ENCODE results near the gene ITGB2.
"Not testable (repeated sequence)": the region's sequence is repeated elsewhere in the genome, so short reads cannot be mapped to it uniquely, and the experiment has no call there.

The ITGB2 gene

DNA sequence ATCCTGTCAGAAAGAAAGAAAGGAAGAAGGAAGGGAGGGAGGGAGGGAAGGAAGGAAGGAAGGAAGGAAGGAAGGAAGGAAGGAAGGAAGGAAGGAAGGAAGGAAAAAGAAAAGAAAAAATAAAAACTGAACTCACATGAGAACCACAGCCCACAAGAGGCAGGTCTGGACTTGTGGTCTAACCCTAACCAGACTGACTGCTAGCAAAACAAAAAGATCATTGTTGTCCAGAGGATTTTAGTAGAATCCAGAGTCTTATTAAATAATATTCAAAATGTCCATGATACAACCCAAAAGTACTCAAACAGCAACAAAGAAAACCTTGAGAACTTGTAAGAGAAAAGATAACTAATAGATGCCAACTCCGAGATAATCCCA, 4.7 kb upstream of the ITGB2 start:
- DNase-seq = no peak

DNA sequence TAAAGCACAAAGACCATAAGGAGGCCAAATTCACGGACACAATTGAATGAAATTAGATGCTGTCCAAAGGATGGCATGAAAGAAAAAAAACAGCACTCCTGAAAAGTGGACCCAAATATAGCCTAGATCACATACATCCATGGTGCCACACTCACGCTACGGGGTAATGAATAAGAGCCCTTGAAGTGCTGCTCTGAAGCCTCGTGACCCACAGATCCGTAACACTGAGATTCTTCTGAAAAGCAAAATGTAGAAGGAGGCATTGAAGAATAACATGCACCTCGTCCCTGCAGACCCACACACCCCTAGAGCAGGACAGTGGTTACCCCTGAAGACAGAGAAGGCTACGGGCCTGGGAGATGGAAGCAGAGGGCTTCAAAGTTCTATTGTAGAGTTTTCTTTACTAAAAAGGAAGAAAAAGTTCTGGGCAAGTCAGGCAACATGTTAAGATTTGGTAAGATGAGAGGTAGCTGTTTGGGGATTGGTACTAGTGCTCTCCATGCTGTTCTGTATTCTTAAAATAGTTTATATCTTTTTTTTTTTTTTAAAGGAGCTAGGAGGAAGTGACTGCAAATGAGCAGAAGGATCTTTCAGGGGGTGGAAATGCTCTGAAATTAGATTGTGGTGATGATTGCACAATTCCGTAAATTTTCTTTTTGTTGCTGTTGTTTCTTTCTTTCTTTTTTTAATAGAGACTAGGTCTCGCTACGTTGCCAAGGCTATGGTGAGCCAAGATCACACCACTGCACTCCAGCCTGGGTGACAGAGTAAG, 4.1 kb upstream of the ITGB2 start:
- no peak for DNase-seq

DNA sequence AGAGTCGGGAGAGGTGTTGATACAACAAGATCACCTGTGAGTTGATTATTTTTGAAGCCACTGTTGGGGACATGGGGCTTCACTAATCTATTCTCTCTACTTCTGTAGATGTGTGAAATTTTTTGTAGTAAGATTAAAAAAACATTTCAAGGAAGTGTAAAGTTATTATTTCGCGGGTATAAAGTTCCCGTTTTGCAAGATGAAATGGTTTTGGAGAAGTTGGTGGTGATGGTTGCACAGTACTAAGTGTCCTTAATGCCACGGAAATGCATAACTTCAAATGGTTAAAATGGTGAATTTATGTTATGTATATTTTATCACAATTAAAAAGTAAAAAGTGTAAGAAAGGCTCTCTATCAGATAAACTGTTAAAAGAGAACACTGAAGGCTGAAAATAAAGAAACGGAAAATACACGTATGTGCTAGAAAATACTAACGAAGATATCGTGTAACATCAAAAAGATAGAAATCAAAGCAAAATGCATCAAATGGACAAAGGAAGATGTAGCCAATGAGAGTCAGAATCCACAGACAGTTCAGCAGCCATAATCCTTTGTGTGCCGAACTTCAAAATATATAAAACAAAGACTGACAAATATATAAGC, 2.9 kb upstream of the ITGB2 start:
- no peak for DNase-seq

DNA sequence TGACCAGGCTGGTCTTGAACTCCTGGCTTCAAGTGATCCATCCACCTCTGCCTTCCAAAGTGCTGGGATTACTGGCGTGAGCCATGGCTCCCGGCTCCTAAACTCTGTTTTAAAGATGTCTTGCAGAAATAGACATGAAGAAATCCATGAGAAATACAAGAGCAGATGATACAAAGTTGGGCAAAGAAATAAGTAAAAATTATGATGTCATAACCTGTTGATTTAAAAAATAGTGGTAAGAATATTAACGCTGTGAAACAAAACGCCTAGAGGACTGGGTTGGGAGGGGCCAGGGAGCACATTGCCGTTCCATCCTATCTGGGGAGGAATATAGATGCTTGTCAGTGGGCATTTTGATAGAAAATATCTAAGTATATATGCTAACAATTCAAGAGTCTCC, 1.2 kb upstream of the ITGB2 start:
- DNase-seq = no peak

DNA sequence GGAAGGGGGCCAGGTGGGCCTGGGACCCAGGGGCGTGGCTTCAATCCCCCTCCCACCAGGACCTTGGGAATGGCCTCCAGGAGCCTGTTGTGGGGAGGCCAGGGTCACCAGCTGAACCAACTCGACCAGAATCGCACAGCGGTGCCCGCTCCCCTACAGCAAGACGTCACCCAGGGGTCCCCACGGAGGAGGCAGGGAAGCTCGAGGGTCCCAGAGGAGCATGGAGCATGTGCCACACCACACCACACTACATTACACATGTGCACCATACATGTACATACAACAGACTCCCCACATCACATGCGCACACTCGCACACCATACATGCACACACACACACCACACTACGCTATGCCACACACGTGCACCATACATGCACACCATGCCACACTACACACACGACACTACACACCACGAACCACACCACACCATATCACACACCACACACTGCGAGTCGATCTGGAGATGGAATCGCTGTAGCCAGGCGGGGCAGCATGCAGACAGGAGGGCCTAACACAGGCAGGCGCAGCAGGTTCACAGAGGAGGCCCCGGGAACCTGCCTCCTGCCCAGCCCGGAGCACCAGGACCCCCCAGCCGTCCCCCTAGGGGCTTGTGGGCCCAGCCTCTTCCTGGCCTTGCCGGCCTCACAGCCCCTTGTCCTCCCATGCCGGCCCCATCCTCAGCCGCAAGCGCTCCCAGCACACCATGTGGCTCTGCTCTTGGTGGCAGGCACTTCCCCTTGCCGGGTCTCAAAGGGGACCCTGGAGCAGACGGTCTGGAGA, 596 bp downstream of the ITGB2 start:
- no peak for DNase-seq

DNA sequence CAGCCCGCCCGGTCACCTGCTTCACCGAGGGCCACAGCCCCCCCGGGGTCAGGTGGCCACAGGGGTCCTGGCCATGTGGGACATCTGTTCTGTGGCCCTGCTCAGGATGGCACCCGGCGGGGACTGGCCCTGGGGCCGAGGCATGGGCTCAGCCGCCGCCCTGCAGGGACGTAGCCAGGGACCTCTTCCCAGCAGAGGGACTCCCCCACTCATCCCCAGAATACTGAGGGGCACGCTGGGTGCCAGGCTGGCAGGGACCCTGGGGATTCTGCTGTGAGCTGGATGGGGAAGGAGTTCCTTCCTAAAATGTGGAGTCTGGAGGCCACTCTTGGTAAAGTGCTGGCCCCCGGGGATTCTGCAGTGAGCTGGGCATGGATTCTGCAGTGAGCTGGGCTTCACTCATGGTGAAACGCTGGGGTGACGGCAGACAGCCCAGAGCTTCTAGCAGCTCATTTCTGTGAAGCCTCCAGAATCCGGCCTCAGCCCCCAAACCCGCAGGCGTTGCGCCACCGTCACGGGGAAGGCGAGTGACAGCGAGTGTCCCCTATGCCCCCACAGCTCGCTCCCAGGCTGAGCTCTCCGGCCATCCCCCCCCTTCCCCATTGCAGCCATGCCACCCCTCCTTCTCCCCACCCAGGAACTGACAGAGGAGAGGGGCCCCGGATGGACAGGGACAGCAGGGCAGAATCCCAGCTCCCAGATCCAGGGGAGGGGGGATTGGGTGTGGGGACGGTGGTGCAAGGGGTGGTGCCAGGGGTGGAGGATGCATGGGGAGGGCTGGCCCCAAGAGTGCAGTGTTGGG, 1.4 kb downstream of the ITGB2 start:
- DNase-seq = no peak

DNA sequence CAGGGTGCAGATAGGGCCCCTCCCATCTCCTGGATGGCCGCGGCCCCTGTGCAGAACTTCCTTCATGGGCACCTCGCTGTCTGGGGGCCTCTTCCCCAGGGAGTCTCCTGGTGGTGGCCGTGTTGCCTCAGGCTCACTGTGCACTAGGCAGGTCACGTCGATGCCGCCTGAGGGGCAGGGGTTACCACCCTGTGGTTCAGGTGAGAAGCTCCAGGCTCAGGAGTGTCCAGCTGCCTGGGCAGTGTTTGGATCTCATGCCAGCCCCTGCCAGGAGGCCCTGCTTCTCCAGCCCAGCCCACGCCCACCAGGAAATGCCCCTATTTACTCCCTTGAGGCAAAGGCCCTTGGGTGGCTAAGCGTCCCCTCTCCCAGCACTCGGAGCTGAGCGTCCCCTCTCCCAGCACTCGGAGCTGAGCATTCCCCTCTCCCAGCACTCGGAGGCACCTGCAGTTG, 2.1 kb downstream of the ITGB2 start:
- DNase-seq = no peak

DNA sequence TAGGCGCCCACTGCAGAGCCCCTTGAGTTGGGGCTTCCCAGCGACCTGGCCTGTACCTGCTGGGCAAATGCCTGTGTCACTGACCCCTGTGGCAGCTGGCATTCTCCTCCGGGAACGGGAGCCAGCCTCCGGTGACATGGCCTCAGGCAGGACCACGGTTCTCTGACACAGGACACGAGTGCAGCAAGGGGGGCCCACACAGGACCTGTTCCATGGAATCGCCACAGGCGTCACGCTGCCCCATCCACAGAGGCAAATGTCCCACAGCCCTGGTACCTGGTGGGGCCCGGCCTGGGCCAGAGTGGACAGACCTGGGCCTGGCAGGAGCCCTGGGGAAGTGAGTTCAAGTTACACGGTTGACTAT, 2.6 kb downstream of the ITGB2 start:
- DNase-seq = no peak

DNA sequence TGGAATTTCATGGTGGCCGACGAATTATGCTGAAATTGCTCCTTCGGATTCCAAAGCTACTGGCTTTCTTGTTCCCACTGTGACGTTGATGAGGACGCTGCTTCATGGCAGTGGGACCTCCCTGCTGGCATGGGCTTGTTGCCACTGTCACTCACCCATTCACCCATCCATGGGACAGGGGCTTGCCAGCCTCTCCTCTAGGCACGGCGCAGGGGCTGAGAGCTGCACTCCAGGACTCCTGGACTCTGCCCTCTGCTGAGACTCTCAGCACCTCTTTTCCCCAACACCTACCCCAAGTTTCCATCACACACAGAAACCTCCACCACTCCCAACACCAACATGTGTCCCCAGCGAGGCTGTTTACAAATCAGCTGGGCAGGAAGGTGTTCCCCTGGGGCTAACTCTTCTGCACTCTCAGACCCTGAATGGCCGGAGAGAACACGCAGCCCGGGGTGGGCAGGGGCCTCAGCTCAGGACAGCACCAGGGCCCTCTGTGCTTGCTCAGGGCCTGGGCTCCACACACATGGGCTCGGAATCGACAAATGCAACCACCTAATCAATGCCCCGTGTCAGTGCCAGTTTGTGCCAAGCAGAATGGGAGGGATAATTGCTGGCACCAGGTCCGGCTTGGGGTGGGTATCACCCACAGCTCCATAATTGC, 3.1 kb downstream of the ITGB2 start:
- DNase-seq = no peak

DNA sequence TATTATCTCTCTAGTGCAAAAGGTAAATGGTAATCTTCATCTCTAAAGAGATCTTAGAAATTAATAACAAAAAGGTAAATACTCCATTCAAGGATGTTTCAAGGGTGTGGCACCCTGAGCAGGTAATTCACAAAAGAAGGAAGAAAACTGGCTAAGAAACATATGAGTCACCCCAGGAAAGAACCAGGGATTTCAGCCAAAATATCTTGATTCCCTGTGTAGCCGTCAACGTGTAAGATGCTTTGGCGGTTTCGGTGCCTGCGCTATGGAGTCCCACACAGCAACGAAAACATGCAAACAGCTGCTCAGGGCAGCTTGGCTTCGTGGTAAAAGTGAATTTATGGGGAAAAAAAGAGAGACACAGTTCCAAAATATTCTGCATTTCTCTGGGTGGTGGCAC, 3.7 kb downstream of the ITGB2 start:
- no peak for DNase-seq

DNA sequence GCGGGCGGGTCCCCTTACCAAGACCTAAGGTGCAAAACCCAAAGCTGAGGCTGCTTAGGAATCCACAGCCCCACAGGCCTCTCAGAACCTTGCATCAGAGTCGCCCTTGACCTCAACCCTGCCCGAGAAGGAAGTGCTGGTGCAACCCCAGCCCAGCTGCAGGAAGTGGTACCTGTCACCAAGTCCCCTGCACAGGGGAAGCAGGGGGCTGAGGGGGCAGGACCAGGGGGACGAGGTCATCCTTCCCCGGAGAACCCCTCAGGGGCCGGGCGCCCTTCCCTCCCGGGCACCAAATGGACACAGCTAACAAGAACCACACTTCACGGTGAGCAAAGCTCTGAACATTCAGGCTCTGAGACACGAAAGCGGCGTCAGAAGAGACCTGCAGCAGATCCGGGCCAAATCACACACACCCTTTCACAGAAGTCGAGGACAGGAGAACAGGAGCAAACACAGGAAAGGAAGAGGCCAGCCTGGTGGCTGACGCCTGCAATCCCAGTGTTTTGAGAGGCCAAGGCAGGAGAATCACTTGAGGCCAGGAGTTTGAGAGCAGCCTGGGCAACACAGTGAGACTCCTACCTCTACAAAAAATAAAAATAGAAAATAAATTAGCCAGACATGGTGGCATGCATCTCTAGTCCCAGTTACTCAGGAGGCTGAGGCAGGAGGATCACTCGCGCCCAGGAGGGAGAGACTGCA, 6.4 kb downstream of the ITGB2 start:
- no peak for DNase-seq

DNA sequence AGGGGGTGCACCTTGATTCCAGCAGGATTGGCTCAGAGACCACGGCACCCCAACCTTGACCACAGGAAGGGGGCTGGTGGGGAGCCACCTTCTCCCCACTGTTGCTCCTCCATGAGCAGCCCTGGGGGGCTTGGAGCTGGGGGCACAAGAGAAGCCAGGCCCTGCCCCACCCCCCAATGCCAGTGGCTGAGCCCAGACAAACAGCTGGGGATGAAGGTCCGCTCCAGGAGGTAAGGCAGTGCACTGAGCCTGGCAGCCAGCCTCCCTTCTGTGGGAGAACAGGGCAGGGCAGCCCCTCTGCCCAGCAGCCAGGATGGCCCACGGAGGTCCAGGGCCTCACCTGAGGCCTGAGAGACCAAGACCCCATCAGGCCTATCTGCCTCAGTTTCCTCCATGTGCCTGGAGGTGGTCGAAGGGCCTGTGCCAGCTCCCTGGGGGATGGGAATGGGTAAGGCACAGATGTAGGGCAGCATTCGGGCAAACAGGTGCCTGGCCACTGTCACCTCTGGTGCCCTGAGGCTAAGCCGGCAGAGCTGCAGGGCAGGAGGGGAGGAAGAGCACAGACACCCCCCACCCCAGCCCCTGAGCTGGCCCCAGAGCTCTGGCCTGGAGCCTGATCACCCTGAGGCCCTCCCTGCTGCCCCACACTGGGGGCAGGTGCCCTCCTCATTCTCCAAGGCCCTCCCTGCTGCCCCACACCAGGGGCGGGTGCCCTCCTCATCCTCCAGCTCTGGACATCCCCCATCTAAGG, 7.1 kb downstream of the ITGB2 start:
- DNase-seq = no peak

DNA sequence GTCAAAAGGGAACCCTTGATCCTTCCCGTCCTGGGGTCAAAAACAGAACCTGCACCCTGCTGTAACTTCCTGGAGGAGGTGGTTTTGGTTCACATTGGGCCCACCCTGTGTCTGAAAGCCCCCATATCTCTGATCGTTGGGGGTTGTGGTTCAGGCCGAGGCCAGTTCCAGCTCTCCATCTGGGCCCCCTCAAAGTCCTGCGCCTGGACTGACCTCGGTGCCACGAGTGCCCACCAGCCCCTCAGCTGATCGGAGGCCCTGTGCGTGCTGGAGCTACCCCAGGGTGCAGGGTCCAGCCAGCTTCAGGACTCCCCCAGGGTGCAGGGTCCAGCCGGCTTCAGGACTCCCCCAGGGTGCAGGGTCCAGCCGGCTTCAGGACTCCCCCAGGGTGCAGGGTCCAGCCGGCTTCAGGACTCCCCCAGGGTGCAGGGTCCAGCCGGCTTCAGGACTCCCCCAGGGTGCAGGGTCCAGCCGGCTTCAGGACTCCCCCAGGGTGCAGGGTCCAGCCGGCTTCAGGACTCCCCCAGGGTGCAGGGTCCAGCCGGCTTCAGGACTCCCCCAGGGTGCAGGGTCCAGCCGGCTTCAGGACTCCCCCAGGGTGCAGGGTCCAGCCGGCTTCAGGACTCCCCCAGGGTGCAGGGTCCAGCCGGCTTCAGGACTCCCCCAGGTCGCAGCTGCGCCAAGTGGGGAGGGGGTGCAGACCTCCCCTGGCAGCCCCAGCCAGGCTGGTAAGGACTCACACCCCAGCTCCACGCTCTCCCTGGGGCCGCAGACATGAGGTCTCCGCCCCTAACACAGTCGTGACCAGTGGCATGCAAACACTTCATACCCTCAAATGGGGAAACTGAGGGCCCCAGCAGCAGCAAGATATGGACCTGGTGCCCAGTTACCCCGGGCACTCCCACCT, 7.9 kb downstream of the ITGB2 start:
- not testable (repeated sequence) for DNase-seq

DNA sequence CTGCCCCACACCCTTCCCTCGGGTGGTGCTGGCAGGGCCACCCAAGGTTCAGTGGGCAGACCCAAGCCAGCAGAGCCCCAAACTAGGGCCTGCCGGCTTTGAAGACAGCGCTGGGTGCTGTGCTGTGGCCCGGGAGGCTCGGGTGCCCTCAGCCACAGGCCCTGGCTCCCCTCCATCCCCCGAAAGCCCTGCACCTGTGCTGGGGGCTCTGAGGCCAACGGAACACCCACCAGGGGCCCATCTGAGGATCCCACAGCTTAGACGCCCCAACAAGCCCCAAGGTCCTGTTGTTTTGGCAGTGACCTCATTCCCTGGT, 8.6 kb downstream of the ITGB2 start:
- DNase-seq = no peak

DNA sequence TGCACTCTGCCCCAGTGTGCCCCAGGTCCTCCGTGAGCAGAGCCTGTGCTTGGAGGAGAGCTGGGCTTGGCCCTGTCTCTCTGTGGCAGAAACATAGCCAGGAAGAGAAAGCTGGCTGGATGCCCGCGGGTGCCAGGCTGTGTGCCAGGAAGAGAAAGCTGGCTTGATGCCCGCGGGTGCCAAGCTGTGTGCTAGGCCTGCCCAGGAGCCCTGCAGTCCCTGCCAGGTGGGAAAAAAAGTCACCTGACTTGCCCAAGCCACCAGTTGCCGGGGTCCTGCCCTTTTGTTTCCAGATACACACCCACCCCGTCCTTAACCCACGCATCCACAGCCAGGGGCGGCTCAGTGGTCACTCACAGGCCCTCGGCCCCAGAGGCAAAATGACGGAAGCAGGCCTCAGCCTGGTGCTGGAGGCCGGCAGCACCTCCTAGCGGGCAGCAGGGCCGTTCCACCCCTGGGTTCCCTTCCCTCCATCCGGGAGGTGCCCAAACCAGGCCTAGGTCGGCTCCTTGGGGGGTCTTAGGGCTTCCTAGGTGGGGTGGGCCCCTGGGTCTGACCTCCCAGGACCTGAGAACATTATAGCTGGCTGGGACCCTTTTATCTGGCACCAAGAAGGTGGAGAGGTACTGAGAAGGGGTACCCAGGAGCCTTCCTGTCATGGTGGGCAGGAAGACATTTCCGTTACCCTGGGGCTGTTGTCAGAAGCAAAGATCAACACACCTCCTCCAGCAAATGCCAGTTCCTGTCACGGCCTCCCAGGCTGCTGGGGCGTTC, 9.1 kb downstream of the ITGB2 start:
- DNase-seq = peak; percentile 77

DNA sequence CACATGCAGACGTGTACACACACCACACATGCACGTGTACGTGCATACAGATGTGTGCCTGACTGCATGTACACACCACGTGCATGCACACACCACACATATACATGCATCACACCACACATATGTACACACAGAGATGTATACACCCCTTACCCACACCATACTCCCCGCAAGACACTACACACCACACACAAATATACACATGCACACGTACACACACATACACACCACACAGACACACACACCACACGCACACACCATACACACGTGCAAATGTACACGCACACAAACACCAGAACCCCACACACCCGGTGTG, 9.7 kb downstream of the ITGB2 start:
- DNase-seq = no peak

DNA sequence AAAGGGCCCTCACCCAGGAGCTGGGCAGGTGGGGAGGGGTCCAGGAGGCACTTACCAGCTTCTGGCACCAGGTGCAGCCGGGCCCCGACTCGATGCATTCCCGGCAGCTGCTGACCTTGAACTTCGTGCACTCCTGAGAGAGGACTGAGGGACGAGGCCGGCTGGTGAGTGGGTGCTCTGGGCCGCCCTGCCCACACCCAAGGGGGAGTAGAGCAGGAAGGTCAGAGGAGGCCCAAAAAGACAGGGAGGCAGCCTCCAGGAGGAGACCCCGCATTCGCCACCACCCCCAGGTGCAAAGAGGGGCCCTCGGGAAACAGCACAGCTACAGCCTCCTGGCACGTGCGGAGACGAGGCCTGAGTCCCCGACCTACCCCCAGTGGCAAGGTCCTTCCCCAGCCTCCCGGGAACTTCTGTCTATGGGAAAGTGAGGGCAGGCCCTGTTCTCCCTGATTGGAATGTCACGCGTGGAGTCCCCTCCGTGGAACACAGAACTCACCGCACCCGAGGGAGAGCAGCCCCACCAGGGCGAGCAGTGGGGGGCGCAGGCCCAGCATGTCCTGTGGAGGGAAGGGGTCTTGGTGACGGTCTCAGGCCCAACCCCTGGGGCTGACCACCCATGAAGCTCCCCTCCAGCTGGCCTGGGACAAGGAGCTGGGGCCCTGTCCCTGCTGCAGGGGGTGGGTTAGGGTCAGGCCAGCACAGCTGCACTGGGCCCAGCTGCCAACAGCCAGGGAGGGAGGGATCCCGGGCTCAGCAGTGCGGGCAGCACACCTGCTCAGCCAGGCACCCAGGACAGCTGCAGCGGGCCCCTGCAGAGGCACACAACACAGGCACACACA, 10.3 kb downstream of the ITGB2 start:
- DNase-seq = no peak

DNA sequence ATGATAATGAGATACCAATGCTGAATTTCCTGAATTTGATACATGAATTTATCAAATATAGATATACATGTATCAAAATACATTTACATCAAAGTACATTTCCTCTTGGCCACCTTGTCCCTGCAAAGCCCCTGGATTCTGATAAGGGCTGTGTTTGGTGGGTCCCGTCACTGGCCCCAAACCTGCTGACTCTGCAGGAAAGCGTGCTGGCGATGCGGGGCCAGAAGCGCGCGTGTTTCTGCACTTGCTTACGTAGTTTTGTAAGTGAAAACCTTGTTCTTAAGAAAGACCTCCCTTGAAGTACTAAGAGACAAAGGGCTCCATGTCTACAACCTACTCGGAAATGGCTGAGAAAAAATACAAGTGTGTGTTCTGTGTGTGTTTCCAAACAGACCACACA, 11.0 kb downstream of the ITGB2 start:
- no peak for DNase-seq

DNA sequence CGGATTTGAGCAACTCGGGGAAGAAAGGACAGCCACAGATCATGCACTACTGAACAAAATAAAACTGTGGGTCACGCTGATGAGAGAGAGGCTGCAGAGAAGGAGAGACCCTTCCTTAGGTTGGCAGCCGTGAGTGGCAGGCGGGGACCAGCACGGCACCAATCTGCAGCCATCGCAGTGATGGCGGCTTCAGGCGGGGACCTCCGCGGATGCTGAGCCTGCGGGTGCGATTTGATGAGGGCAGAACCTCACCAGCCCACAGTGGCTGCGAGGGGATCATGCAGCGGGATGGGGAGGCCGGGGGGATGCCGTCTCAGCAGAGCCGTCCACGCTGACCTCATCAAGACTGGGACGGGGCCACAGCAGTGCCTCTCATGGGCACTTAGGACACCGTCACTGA, 11.8 kb downstream of the ITGB2 start:
- DNase-seq = no peak
